Uterus (tissue), 4 donors: ENCODE data around the gene TEX51. TPM values are rescaled to one million over a fixed set of nuclear protein-coding genes. Genes with fewer than 3 reads are reported as not detected.

Experiments used
- DNase-seq, 2 donors: peaks; one replicate each; pipeline ENCODE4 v3.0.0-alpha.2; 2019 to 2020
- H3K27ac ChIP-seq, 2 donors: fragments of 200-600 bp; sonication (generic); 1 replicate in 1 of 2; 2 replicates in 1 of 2; pipeline ENCODE4 v1.5.1; 2016 to 2018
- H3K27me3 ChIP-seq, 2 donors: fragments of 200-600 bp; sonication (generic); one replicate each; pipeline ENCODE4 v1.5.1; 2018 to 2019; ENCODE audit warnings: control low read depth in 1 of 2
- H3K36me3 ChIP-seq, 2 donors: fragments of 200-600 bp; sonication (generic); one replicate each; pipeline ENCODE4 v1.5.1; 2019; ENCODE audit warnings: control low read depth in 1 of 2
- H3K4me1 ChIP-seq, 2 donors: fragments of 200-600 bp; sonication (generic); one replicate each; pipeline ENCODE4 v1.5.1; 2018 to 2019; ENCODE audit warnings: control low read depth in 1 of 2
- H3K4me3 ChIP-seq, 2 donors: fragments of 200-600 bp; sonication (generic); 1 replicate in 1 of 2; 2 replicates in 1 of 2; pipeline ENCODE4 v1.5.1; 2018 to 2019; ENCODE audit warnings: mild to moderate bottlenecking in 1 of 2
- H3K9me3 ChIP-seq, 2 donors: fragments of 200-600 bp; sonication (generic); one replicate each; pipeline ENCODE4 v1.5.1; 2019; ENCODE audit warnings: control low read depth in 1 of 2
- POLR2A ChIP-seq, 2 donors: fragments of 450-650 bp; IDR thresholded peaks; one replicate each; pipeline ENCODE4 v1.6.1; 2016; ENCODE audit warnings: antibody characterized with exemption in 2 of 2, mild to moderate bottlenecking in 1 of 2, moderate library complexity in 1 of 2
- intact Hi-C: fragments of 100-400 bp; cut with DNase I; formaldehyde crosslinking; loops from one replicate; pipeline ENCODE4 v1.15.1; 2023; ENCODE audit warnings: low total_unique reads
- total RNA-seq, 4 donors: library from RNA; depleted of rRNA in 3 of 4; stranded (reverse); fragments of >200 nt in 3 of 4; gene quantifications; one replicate each; pipeline versions ENCODE4 v1.1.0 to v1.2.4, GENCODE V29; 2014 to 2023
- TF ChIP-seq, protein P1 (sequence below), 4 experiments: fragments of 200-600 bp in 2 of 4; fragments of 450-650 bp in 2 of 4; sonication (generic) in 2 of 4; IDR thresholded peaks; one replicate each; pipeline ENCODE4 v1.5.1; 2016 to 2019; ENCODE audit warnings: antibody characterized with exemption in 4 of 4, mild to moderate bottlenecking in 2 of 4, moderate library complexity in 1 of 4
- donor health status: DM: yes; HTN: yes; CAD: no.

The TEX51 gene
- total RNA-seq, 4 donors from 2014 or later, result not detected

DNA sequence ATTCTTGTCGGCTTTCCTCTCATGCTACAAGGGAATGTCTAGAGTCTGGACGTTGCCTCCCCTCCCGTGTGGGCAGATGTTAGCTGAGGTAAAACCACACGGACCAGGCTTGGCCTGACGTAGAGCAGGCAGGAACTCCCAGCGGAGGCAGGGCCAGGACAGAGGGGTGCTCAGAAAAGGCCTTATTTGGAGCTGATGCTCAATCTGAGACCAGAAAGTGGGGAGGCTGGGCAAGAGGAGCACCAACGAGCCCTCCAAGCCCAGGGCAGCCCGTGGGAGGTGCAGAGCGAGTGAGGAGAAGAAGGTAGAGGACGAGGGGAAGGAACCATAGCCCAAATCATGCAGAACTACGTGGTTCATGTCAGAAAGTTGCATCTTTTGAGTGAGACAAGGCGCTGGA lies 9.0 kb downstream of the TEX51 start:
- H3K4me1 ChIP-seq, result no peaks in the 10 kb centered on the region
- TF ChIP-seq, protein P1, sequence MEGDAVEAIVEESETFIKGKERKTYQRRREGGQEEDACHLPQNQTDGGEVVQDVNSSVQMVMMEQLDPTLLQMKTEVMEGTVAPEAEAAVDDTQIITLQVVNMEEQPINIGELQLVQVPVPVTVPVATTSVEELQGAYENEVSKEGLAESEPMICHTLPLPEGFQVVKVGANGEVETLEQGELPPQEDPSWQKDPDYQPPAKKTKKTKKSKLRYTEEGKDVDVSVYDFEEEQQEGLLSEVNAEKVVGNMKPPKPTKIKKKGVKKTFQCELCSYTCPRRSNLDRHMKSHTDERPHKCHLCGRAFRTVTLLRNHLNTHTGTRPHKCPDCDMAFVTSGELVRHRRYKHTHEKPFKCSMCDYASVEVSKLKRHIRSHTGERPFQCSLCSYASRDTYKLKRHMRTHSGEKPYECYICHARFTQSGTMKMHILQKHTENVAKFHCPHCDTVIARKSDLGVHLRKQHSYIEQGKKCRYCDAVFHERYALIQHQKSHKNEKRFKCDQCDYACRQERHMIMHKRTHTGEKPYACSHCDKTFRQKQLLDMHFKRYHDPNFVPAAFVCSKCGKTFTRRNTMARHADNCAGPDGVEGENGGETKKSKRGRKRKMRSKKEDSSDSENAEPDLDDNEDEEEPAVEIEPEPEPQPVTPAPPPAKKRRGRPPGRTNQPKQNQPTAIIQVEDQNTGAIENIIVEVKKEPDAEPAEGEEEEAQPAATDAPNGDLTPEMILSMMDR (IDR thresholded peaks at IDR 0.05), result no peak
- no peak for TF ChIP-seq POLR2A (IDR thresholded peaks at IDR 0.05)
- H3K27ac ChIP-seq, result no peak overlapping the region
- H3K4me3 ChIP-seq, result no peak overlapping the region
- H3K9me3 ChIP-seq, result no peaks in the 10 kb centered on the region
- intact Hi-C loops, result no loop called here
- no peaks in the 10 kb centered on the region for H3K27me3 ChIP-seq
- no peak for DNase-seq
- H3K36me3 ChIP-seq, result no peaks in the 10 kb centered on the region

DNA sequence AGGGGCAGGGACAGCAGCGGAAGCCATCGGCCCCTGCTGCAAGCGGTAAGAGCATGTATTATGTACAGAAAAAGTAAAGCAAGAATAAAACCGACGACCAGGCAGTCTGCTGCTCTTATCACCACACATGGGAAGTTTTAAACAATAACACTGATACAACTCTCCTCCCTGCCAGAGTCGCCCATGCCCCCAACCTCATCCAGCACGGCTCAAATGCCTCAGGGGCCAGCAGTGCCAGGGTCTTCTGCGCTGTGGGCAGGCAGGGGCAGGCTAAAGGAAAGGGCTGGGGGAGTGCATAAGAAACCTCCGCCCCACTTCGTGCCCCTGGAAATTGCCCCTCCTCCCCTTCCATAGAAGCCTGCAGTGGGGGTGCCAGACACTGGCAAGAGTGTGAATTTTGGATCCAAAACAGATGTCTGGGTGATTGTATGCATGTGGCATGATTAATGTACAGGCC lies 10.1 kb downstream of the TEX51 start:
- no peak for DNase-seq
- no peak for TF ChIP-seq POLR2A (IDR thresholded peaks at IDR 0.05)
- TF ChIP-seq, protein P1 (IDR thresholded peaks at IDR 0.05), result no peak
- intact Hi-C loops, result no loop called here
- no peaks in the 10 kb centered on the region for H3K36me3 ChIP-seq
- H3K4me1 ChIP-seq, result no peaks in the 10 kb centered on the region
- no peaks in the 10 kb centered on the region for H3K9me3 ChIP-seq
- no peaks in the 10 kb centered on the region for H3K27me3 ChIP-seq
- no peak overlapping the region for H3K4me3 ChIP-seq
- H3K27ac ChIP-seq, result no peak overlapping the region

DNA sequence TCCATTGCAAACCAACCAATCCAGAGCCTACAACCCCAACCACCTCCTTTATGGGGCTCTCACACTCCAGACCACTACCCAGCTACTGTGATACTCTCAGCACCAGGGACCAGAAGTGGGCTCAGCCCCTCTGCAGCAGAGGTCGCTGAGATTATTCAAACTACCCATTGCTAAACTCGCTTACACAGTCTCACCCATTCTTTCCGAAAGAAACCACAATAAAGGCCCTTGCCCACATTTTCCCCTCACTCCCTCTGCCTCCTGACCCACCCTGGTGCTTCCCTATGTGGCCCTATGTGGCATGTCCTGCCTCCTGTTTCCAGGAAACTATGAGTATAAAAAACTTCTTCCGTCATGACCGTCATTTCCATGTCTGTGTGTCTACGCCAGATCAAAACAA lies 10.7 kb downstream of the TEX51 start:
- H3K36me3 ChIP-seq, result no peaks in the 10 kb centered on the region
- TF ChIP-seq, protein P1 (IDR thresholded peaks at IDR 0.05), result no peak
- TF ChIP-seq POLR2A (IDR thresholded peaks at IDR 0.05), result no peak
- H3K9me3 ChIP-seq, result no peaks in the 10 kb centered on the region
- H3K27me3 ChIP-seq, result no peaks in the 10 kb centered on the region
- intact Hi-C loops, result no loop called here
- H3K4me1 ChIP-seq, result no peaks in the 10 kb centered on the region
- no peak overlapping the region for H3K4me3 ChIP-seq
- no peak for DNase-seq
- H3K27ac ChIP-seq, result no peak overlapping the region

DNA sequence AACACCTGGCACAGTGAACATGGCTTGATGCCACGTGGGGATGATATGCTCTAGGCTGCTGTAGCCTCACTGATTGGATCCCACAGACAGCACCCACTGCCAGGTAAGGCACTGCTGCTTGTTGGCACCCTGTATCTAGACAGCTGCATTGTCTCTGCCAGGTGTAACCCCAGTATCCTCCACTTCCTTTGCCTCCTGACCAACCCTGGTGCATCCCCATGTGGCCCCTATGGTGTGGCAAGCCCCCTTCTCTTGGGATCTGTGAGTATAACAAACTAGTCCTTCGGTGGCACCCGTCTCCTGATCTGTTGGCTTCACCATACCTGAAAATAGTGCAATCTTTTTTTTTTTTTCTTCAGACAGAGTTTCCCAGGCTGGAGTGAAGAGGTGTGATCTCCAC lies 11.1 kb downstream of the TEX51 start:
- H3K36me3 ChIP-seq, result no peaks in the 10 kb centered on the region
- intact Hi-C loops, result no loop called here
- H3K4me3 ChIP-seq, result no peak overlapping the region
- peak in 1 of 2 donors; percentile 6 for DNase-seq
- H3K4me1 ChIP-seq, result no peaks in the 10 kb centered on the region
- no peak overlapping the region for H3K27ac ChIP-seq
- no peaks in the 10 kb centered on the region for H3K27me3 ChIP-seq
- no peak for TF ChIP-seq POLR2A (IDR thresholded peaks at IDR 0.05)
- TF ChIP-seq, protein P1 (IDR thresholded peaks at IDR 0.05), result no peak
- no peaks in the 10 kb centered on the region for H3K9me3 ChIP-seq

DNA sequence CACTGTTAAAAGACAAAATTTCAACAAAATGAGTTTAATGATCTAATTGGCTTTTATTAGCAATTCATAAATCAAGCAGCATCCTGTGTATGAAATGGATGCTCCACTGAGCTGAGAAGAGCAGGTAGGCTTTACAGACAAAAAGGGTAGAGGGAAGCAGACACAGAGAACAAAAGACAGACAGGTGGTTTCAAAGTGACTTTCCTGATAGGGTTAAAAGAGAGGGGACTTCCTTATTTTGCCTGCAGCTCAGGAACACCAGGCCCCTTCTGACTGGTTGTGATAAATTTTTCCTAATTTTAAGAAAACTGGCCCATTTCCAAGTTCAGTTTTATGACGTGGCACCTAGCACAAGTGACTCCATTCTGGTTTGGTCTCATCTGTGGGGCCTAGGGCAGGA lies 11.9 kb downstream of the TEX51 start:
- H3K4me3 ChIP-seq, result no peak overlapping the region
- intact Hi-C loops, result no loop called here
- H3K36me3 ChIP-seq, result no peaks in the 10 kb centered on the region
- no peak for DNase-seq
- H3K4me1 ChIP-seq, result no peaks in the 10 kb centered on the region
- H3K9me3 ChIP-seq, result no peaks in the 10 kb centered on the region
- H3K27ac ChIP-seq, result no peak overlapping the region
- no peaks in the 10 kb centered on the region for H3K27me3 ChIP-seq
- TF ChIP-seq, protein P1 (IDR thresholded peaks at IDR 0.05), result no peak
